GM20000 (cell line): Measurements from ENCODE around the gene OLFM3.

ENCODE experiments used
- DNase-seq: peaks from one replicate; pipeline ENCODE4 v3.0.0; 2012; ENCODE audit warnings: low spot score
- CTCF ChIP-seq: IDR thresholded peaks from 2 replicates; pipeline ENCODE4 v1.5.1; 2012; ENCODE audit warnings: mild to moderate bottlenecking, control low read depth; ENCODE audit errors: extremely low read depth, missing control alignments

OLFM3 gene

DNA sequence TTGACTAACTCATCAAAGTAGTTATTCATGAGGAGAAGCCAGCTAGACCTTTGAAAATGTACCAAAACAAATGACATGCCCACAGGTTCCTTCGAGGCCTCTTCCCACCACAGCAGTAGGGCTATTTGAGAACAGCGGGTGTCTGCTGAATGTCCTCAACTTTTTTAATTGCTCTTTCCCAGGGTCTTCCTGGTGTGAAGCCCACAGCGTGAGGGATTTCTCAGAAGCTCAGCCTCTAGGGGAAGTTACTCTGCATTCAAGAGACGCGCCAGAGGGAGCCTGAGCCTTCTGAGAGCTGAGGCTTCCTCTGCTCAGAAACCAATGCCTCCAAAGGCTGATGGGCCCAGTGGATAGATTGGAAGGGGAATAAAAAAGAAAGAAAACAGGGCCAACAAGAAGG lies 153.6 kb downstream of the OLFM3 start:
- no peak for DNase-seq

GRCh38 chr1:101841824-101842223 lies 154.9 kb downstream of the OLFM3 start:
- no peak for TF ChIP-seq CTCF
- no peak for DNase-seq

More for the DNA sequence above, 153.6 kb downstream of the OLFM3 start:
- TF ChIP-seq CTCF, result no peak

DNA sequence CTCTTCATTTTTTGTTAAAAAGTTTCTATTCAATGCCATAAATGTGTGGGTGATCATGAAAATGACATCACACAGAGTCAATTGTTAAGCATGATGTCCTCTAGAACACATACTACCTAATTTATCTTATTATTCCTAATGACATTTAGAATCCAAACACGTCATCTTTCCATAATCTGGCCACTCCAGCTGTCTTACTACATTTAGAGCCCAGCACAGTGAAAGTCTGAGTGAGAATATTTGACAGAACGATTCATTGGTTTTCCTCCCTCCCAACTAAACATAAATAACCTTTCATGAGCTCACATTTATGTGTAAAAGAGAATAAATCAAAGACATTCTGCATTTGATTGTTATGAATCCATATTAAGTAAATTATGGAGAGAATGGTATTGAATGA lies 160.7 kb downstream of the OLFM3 start:
- no peak for TF ChIP-seq CTCF
- no peak for DNase-seq

DNA sequence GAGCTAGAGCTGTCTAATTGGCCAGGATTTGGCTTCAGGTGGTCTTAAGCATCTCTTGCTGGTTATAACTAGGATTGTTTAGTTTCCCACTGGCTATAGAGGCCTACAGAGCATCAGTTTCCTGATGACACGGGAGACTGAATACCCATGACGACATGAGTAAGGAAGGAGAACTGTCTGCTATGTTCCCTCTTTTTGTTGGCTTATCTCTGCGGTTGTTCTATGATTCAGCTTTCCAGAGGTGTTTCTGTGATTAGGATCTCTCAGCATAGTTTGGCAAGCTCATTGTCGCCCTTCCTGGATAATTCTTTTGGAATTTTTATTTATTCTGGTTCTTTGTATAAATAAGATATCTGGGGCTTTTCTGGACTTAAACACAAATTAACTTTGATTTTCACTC lies 163.4 kb downstream of the OLFM3 start:
- no peak for DNase-seq
- no peak for TF ChIP-seq CTCF

DNA sequence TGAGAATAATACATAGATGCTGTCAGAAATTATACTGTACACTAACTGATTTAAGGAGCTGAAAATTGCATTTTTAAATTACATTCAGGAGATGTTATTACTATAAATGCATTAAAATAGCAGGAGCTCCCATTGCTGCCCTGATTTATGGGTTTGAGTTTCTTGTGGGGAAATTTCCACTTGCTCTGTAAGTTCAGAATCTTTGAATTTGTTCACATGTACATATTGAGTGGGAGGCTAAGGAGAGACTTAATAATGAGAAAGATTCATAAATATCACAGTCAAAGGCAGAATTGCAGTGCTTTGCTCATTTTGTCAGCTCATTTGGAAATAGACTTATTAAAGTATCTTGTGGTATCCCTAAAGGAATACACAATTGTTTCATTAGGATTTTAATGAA lies 170.3 kb downstream of the OLFM3 start:
- TF ChIP-seq CTCF, result no peak
- DNase-seq, result no peak

DNA sequence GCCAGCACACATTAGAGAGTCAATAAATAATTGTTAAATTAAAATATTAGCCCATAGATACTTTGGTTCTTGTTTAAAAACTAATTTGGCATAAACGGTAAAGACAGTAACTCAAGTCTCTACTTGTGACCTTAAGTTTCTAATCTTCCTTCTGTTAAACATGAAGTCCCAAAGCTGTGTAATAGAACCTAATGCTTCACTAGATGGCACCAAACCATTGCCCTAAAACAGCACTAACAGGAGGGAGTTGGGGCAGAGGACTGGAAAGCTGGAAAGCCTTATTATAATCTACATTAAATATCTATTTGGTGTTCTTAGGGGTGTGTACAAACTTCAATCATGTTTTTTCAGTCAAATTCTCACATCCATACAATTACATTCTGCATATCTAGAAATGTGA lies 176.7 kb downstream of the OLFM3 start:
- peak; percentile 4 for DNase-seq
- TF ChIP-seq CTCF, result no peak

GRCh38 chr1:101816262-101816661 lies 180.5 kb downstream of the OLFM3 start:
- TF ChIP-seq CTCF, result no peak
- DNase-seq, result no peak
